GM18519 (cell line): ENCODE measurements around the gene MKLN1.
A peak's percentile ranks its signal among the peaks of the same experiment; 100 is the strongest.
"Not testable (repeated sequence)": the region's sequence is repeated elsewhere in the genome, so short reads cannot be mapped to it uniquely, and the experiment has no call there.

Experiments
- ATAC-seq: cut with Tn5 transposase; IDR thresholded peaks from one replicate; pipeline ENCODE4 v1.9.1; 2021; ENCODE audit warnings: mild to moderate bottlenecking, moderate library complexity; ENCODE audit not compliant: unreplicated experiment, low FRiP score

Gene MKLN1

GRCh38 chr7:131511774-131512535 is 184.3 kb downstream of the MKLN1 start:
- ATAC-seq = no peak

- peak; percentile 56 for ATAC-seq
These were observed 185.8 kb downstream of the MKLN1 start for GRCh38 chr7:131513245-131514061.

GRCh38 chr7:131515471-131515870 is 187.8 kb downstream of the MKLN1 start:
- not testable (repeated sequence) for ATAC-seq

- no peak for ATAC-seq
These were observed 189.7 kb downstream of the MKLN1 start for GRCh38 chr7:131517218-131517923.

GRCh38 chr7:131518626-131519025 is 190.9 kb downstream of the MKLN1 start:
- no peak for ATAC-seq

GRCh38 chr7:131521651-131522163 is 194.0 kb downstream of the MKLN1 start:
- ATAC-seq = no peak

- ATAC-seq = no peak
These were observed 194.8 kb downstream of the MKLN1 start for GRCh38 chr7:131522325-131522930.

GRCh38 chr7:131524115-131524514 is 196.4 kb downstream of the MKLN1 start:
- ATAC-seq = no peak

- no peak for ATAC-seq
These were observed 197.0 kb downstream of the MKLN1 start for GRCh38 chr7:131524703-131525102.

GRCh38 chr7:131525820-131526219 is 198.1 kb downstream of the MKLN1 start:
- ATAC-seq = no peak

- ATAC-seq = no peak
These were observed 199.8 kb downstream of the MKLN1 start for GRCh38 chr7:131527456-131527855.

- no peak for ATAC-seq
These were observed 201.5 kb downstream of the MKLN1 start for GRCh38 chr7:131529179-131529578.

GRCh38 chr7:131529617-131530016 is 201.9 kb downstream of the MKLN1 start:
- ATAC-seq = no peak

- ATAC-seq = no peak
These were observed 202.5 kb downstream of the MKLN1 start for GRCh38 chr7:131530137-131530536.

- ATAC-seq = no peak
These were observed 205.0 kb downstream of the MKLN1 start for GRCh38 chr7:131532570-131533091.

GRCh38 chr7:131533151-131533559 is 205.5 kb downstream of the MKLN1 start:
- ATAC-seq = no peak

- ATAC-seq = no peak
These were observed 206.2 kb downstream of the MKLN1 start for GRCh38 chr7:131533566-131534561.

GRCh38 chr7:131536361-131536849 is 208.7 kb downstream of the MKLN1 start:
- ATAC-seq = no peak

GRCh38 chr7:131537571-131537978 is 209.9 kb downstream of the MKLN1 start:
- ATAC-seq = no peak
